Inflammatory macrophage (primary cell): ENCODE measurements around the gene PDE4D.
A peak's percentile ranks its signal among the peaks of the same experiment; 100 is the strongest.
"Not testable (repeated sequence)": the region's sequence is repeated elsewhere in the genome, so short reads cannot be mapped to it uniquely, and the experiment has no call there.

Experiments
- DNase-seq, 2 donors: peaks; one replicate each; pipeline ENCODE4 v3.0.0-alpha.2; 2020 to 2022

The PDE4D gene

GRCh38 chr5:59693492-59694309, 199.8 kb downstream of the PDE4D start:
- no peak for DNase-seq

DNA sequence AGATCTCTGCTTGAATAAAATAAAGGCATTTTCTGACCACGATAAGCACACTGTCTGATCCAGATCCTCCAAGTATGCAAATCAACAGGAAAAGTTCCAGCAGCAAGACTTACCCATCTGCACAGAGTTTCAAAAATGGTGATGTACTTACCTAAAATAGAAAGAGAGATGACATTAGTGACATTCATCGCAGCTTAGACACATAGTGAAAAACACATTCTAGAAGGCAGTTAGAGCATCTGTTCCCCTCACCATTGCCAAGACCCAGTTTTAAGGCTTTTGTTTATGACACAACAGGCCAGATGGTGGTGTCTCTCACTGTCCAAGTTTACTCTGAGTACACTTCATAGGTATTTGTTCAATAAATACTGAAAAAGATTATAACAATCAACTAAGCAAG, 207.7 kb downstream of the PDE4D start:
- DNase-seq: no peak

GRCh38 chr5:59685191-59685530, 208.4 kb downstream of the PDE4D start:
- DNase-seq: no peak

DNA sequence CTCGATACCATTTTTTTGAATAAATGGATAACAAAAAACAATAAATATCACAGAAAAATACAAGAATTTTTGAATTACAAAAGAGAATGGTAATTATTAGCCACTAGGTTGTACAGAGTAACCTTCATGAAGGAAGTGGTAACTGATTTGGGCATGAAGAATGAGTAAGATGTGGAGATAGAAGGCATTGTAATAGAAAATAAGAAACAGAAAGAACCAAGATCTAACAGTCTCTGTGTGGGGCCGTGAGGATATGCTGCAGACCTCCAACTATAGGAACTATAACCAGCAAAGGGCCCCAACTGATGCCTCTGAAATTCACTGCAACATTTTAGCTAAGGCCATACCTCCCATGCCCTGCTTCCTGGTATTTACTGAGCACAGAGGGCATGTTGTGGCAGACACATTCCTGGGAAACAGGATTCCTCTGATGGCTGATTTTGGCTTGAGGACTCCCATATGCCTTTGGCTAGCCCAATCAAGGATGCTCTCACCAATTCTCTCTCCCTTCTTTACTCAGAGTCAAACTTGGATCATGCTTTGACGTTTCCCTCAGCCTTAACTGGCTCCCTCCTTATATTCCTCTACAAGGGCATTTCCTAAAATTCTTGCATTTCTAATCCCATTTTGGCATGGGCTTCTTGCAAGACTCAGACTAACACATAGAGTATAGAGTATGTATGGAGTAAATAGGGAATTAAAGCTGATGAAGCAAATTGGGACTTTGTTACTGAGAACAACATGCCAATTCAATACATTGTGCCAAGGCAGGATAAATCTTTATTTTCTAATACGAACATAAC, 208.9 kb downstream of the PDE4D start:
- DNase-seq: no peak

DNA sequence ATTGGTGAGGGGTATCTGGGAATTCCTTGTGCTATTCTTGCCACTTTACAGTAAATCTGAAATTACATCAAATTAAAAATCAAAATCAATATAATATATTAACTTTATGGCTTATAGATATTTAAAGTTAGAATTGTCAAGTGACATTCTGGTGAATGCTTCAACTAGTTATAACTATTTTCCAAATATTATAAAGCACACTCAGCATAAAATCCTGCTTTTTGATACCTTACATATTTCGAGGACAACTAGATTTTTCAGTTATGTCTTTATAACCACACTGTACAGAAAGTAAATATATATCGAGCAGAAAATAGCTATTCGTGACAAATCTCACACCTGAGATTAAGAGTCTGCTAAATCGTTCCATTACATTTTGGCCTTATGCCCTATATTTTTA, 210.2 kb downstream of the PDE4D start:
- DNase-seq: no peak

- no peak for DNase-seq
Measured at GRCh38 chr5:59682542-59682941, 211.0 kb downstream of the PDE4D start.

DNA sequence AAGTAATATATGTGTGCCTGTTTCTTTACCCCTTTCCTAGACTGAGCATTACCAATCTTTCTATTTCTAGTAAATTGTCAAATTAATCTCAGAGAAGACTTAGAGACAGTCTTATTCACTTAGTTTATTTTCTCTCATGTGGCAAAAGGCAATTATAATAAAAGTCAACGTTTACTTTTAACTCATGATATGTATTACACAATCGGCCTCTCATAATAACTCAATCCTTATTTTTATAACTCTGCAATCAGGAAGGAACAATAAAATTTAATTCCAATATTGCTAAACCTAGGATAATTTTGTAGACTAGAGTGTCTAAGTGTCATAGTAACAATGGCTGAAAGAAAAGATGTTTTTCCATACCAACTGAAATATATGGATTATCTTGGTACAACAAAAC, 214.6 kb downstream of the PDE4D start:
- DNase-seq: no peak

- DNase-seq: no peak
Measured at GRCh38 chr5:59674763-59675162, 218.8 kb downstream of the PDE4D start.

- peak; percentile 43 to 60 for DNase-seq
Measured at GRCh38 chr5:59673438-59674058, 220.0 kb downstream of the PDE4D start.

GRCh38 chr5:59666440-59667068, 227.0 kb downstream of the PDE4D start:
- DNase-seq: no peak

DNA sequence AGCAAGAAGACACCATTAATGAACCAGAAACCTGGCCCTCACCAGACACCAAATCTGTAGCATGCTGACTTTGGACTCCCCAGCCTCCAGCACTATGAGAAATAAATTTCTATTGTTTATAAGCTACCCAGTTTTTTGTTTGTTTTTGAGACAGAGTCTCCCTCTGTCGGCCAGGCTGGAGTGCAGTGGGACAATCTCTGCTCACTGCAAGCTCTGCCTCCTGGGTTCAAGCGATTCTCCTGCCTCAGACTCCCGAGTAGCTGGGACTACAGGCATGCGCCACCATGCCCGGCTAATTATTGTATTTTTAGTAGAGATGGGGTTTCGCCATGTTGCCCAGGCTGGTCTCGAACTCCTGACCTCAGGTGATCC, 227.7 kb downstream of the PDE4D start:
- not testable (repeated sequence) for DNase-seq

DNA sequence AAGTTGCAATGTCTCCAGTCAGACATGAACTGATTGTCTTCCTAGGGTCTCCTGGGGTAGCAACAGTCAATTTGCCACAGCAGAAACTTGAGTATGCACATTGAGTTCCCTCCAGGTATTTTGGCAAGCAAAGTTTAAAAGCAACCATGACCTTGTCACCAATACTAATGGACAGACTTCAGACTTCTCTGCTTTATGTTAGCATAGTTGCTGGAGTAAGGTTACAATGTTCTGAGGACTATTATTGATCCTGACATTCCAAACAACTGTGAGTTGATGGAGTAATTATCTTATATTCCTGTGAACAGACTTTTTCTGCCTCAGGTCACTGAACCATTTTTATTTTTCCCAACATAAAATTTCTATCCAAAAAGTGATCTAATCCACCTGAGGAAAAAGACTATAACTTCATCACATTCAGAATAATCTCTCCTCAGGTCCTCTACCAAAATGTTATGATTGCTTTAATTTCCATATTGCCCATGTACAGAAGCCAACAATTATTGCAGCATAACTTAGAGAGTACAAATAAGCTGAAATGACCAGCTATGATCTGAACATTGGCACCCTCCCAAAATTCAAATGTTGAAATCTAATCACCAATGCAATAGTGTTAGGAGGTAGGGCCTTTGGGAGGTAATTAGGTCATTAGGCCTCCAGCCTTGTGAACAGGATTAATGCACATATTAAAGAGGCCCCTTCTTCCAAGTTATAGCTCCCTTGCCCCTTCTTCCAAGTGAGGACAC, 228.3 kb downstream of the PDE4D start:
- DNase-seq: peak in 1 of 2 donors; percentile 13

DNA sequence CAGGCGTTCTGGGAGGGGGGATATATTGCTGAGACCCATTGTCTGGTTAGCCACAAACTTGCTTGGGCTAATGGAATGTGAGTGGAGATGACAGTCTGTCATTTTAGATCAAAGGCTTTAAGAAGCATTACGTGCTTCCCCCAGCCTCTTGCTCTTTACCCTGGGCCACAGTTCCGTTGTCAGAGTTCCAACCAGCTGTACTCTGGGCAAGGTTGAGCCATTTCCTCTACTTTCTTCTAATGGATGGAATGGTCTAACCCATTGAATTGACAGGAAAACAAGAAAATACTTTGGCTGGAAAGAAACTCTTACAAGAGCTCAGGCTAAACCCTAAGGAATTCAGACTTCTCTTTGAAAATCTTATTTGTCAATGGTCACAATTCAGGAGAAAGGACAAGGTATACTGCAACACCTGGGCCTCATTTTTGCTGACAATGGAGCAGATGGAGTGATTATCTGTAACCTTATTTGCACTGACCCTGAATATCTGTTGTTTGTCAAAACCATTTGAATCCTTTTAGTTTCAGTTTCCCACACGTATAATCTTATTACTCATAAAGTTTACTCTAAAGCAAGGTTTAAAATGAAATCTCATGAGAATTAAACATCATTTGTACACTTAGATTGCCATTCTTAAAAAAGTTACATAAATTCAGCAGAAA, 231.4 kb downstream of the PDE4D start:
- DNase-seq: no peak

DNA sequence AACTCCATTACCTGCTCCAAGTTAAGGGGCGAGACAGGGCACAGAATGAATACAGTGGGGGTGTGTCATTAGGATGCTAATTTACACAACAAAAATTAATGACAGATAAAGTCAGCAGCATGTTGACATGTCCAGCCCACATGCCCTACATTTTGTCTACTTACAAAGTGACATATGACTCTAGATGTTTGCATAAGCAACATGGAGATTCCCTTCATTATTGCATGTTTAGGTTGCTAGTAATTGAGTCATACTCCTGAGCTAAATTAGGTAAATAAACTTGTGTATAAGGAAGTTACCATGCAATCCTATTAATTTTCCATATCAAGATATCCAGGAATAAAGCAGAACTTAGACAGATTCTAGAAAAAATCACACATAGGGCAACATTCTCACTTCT, 232.2 kb downstream of the PDE4D start:
- peak; percentile 41 to 43 for DNase-seq

DNA sequence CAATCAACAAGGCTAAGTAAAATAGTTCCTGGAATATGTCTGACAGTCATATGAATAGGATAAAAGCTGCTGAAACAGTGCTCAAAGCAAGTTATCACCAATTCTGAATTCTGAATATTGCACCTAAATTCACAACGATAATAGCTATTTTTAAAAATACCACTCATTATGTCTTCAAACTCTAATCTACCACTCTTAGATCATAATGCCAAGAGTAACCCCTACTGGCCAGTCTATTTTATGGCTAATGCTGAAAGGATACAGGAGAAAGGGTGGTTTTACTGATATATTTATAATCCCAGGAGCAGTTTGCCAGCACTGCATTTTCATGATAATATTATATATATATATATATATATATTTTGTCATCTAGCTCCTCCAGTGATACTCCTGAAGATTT, 232.8 kb downstream of the PDE4D start:
- DNase-seq: no peak

DNA sequence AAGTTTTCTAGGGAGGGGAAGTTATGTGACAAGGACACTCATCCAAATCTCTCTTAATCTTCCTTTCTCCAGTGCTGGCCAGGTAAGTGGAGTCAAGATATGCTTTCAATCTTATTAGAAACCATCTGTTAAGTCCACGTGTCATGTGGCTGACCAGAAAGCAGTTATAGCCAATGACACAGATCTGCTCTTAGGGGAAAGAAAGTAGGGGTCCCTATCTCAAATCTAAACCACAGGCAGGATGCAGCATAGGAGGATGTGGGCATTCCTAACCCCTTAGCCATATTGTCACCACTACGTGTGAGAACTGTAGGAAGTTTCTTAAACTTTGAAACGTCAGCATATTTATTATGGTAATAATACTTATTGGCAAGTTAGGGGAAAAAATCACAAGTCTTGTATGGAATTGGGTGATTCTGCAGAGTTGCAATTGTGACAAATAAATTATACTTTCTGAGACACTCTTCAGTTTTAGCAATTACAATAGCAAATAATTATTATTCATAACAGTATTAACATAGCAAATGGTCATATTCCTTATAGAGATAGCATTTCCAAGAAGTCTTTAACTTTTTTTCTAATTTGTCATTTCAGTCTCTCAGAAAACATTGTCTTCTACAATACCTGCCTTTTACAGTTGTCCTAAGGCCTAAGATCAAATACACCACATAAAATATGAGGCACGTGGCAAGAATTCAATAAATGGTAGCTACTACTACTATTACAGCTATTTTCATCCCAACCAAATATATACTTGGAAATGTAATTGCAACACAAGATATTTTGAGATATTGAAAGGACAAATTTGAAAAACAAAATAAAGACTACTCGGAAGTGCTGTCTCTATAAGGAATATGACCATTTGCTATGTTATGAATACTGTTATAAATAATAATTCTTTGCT, 236.9 kb downstream of the PDE4D start:
- DNase-seq: no peak

- DNase-seq: no peak
Measured at GRCh38 chr5:59655693-59656309, 237.7 kb downstream of the PDE4D start.

GRCh38 chr5:59654691-59655090, 238.8 kb downstream of the PDE4D start:
- DNase-seq: no peak

- DNase-seq: no peak
Measured at GRCh38 chr5:59652449-59652848, 241.1 kb downstream of the PDE4D start.
